ENCODE measurements around the gene ZNF276.
"Not testable (repeated sequence)": the region's sequence is repeated elsewhere in the genome, so short reads cannot be mapped to it uniquely, and the experiment has no call there.

Gene ZNF276

DNA sequence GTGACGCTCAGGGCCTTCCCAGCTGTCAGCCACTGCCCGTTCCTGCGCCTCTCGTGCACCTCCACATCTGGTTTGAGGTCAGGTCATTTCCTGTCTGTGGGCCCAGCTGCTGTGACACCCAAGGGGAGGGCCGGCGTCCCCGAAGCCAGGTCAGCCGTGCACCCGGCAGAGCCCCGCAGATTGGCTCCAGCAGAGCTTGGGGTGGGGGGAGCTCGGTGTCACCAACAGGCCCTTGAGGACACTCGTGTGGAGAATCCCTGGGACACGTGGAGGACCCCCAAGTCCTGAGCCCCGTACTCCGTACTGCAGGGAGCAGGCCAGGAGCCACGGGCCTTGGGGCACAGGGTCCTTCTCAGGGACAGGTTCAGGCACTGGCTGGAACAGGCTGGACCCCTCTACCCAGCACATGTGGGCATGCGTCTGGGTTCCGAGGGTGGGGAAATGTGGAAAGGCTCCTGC lies 24.6 kb upstream of the ZNF276 start:
- no peak for DNase-seq (ENCODE audit: low read depth)

- no peak for DNase-seq (ENCODE audit: low read depth)
These were observed 24.1 kb upstream of the ZNF276 start for GRCh38 chr16:89697161-89697615.

- DNase-seq (ENCODE audit: low read depth) = no peak
These were observed 23.6 kb upstream of the ZNF276 start for GRCh38 chr16:89697616-89698331.

DNA sequence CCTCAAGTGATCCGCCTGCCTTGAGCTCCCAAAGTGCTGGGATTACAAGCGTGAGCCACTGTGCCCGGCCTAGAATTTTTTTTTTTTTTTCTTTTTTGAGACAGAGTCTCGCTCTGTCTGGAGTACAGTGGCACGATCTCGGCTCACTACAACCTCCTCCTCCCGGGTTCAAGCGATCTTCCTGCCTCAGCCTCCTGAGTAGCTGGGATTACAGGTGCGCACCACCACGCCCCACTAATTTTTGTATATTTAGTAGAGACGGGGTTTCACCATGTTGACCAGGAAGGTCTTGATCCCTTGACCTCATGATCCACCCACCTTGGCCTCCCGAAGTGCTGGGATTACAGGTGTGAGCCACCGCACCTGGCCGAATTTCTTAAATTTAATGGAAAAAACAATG lies 22.6 kb upstream of the ZNF276 start:
- DNase-seq (ENCODE audit: low read depth) = not testable (repeated sequence)

DNA sequence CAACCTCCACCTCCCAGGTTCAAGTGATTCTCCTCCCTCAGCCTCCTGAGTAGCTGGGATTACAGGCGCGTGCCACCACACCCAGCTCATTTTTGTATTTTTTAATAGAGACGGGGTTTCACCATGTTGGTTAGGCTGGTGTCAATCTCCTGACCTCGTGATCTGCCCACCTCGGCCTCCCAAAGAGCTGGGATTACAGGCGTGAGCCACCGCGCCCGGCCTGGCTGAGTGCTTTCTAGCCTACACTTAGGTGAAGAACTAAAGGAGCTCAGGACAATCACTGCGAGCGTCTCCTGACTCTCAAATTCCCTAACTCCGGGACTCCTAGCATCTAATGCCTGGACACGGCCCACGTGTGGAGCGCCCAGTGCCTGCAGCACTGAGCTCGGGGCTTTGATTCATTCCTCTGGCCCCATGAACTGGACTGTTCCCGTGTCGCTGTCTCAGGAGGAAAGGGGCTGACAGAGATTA lies 21.7 kb upstream of the ZNF276 start:
- DNase-seq (ENCODE audit: low read depth) = not testable (repeated sequence)

- DNase-seq (ENCODE audit: low read depth) = peak; percentile 100
These were observed 21.2 kb upstream of the ZNF276 start for GRCh38 chr16:89700100-89700648.

GRCh38 chr16:89700649-89701424 lies 20.5 kb upstream of the ZNF276 start:
- DNase-seq (ENCODE audit: low read depth) = peak; percentile 68

- DNase-seq (ENCODE audit: low read depth) = peak; percentile 88
These were observed 19.6 kb upstream of the ZNF276 start, which contains the start of gene SPATA2L for GRCh38 chr16:89701425-89702406. TSS of gene SPATA2L (minus strand) at chr16:89701705. CDS start at chr16:89701232, 473 bp downstream.

- DNase-seq (ENCODE audit: low read depth) = no peak
These were observed 17.1 kb upstream of the ZNF276 start for GRCh38 chr16:89704281-89704680.

- DNase-seq (ENCODE audit: low read depth) = no peak
These were observed 16.3 kb upstream of the ZNF276 start for GRCh38 chr16:89705006-89705405.

- no peak for DNase-seq (ENCODE audit: low read depth)
These were observed 14.6 kb upstream of the ZNF276 start for GRCh38 chr16:89706518-89707260.

GRCh38 chr16:89707695-89708094 lies 13.6 kb upstream of the ZNF276 start:
- no peak for DNase-seq (ENCODE audit: low read depth)

GRCh38 chr16:89708481-89708931 lies 12.8 kb upstream of the ZNF276 start:
- DNase-seq (ENCODE audit: low read depth) = no peak

- no peak for DNase-seq (ENCODE audit: low read depth)
These were observed 12.2 kb upstream of the ZNF276 start for GRCh38 chr16:89709166-89709565.

DNA sequence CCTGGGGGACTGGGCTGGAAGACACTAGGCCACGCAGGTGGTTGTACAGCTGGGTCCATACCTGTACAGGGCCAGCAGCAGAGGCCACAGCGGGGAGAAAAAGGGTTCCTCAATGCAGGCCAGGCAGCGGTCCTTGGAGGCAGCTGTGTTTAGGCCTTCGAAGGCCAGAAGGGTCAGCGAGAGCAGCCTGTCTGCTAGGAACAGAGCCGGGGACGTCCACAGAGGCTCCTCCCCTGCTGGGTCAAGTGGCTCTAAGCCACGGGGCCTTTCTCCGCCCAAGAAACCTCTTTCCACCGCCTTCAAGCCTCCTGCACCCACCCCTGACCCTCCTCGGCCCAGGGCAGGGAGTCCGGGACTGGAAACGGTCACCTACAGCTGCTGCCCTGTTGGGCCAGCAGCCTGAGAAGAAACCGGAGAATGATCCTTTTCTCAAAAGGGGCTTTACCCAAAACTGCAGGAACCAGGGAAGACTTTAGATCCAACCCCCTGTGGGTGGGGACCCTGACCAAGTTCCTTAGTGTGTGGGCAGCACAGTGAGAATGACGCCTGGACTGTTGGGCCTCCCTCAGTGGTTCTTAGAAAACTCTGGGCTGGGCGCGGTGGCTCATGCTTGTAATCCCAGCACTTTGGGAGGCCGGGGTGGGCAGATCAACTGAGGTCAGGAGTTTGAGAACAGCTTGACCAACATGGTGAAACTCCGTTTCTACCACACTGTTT lies 11.5 kb upstream of the ZNF276 start:
- no peak for DNase-seq (ENCODE audit: low read depth)

- DNase-seq (ENCODE audit: low read depth) = no peak
These were observed 10.4 kb upstream of the ZNF276 start for GRCh38 chr16:89710709-89711564.

- DNase-seq (ENCODE audit: low read depth) = peak; percentile 78
These were observed 9.6 kb upstream of the ZNF276 start for GRCh38 chr16:89711601-89712273.

- DNase-seq (ENCODE audit: low read depth) = no peak
These were observed 9.0 kb upstream of the ZNF276 start for GRCh38 chr16:89712274-89712781.

All from ELR (cell line).